Lower leg skin (tissue), 3 donors: ENCODE measurements around the gene CAPN5.

Experiments used
- CTCF ChIP-seq, 3 donors: fragments of 450-650 bp; IDR thresholded peaks; one replicate each; pipeline ENCODE4 v1.5.1; 2016; ENCODE audit warnings: antibody characterized with exemption in 3 of 3, mild to moderate bottlenecking in 3 of 3, moderate library complexity in 2 of 3
- POLR2A ChIP-seq, 2 donors: fragments of 450-650 bp; IDR thresholded peaks; one replicate each; pipeline ENCODE4 v1.6.1; 2016 to 2017; ENCODE audit warnings: antibody characterized with exemption in 2 of 2, mild to moderate bottlenecking in 1 of 2, moderate library complexity in 1 of 2

- TF ChIP-seq POLR2A (IDR thresholded peaks at IDR 0.05) = no peak
- TF ChIP-seq CTCF (IDR thresholded peaks at IDR 0.05) = no peak
These were observed 103.3 kb downstream of the CAPN5 start for GRCh38 chr11:77170107-77170506.
